ENCODE measurements around the gene CCDC192.

DNA sequence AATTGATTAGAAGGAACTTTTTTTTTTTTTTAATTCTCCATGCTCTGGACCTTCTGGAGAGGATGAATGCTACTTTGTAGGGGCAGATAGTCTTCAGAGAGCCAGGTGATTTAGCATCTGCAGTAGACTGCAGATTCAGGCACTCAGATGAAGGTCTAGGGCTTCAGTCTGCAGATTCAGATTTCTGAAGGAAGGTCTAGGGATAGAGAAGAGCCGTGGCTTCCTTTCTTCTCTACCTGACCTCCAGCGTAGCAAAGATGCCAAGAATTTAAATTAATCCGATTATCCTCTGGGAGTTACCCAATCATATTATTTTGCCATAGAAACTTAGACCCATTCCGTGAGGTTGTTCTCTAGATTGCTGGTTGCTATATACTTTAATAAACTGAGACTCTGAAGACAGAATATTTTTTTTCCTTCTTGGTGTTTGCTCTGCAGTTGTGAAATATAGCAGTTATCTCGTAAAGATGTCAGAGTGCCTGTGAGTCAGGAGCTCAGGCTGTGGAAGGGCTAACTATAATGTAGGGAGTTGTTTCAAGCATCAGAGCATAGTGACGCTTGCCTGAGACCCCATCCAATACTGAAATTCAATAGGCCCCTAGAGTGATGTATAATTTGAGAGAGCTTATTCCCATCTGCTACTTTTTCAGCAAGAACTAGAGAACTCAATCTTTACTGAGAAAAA lies 247.7 kb downstream of the CCDC192 start:
- TF ChIP-seq, protein P1, sequence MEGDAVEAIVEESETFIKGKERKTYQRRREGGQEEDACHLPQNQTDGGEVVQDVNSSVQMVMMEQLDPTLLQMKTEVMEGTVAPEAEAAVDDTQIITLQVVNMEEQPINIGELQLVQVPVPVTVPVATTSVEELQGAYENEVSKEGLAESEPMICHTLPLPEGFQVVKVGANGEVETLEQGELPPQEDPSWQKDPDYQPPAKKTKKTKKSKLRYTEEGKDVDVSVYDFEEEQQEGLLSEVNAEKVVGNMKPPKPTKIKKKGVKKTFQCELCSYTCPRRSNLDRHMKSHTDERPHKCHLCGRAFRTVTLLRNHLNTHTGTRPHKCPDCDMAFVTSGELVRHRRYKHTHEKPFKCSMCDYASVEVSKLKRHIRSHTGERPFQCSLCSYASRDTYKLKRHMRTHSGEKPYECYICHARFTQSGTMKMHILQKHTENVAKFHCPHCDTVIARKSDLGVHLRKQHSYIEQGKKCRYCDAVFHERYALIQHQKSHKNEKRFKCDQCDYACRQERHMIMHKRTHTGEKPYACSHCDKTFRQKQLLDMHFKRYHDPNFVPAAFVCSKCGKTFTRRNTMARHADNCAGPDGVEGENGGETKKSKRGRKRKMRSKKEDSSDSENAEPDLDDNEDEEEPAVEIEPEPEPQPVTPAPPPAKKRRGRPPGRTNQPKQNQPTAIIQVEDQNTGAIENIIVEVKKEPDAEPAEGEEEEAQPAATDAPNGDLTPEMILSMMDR (conservative IDR thresholded peaks at IDR 0.05): no peak
- no peak for TF ChIP-seq ZFX (IDR thresholded peaks at IDR 0.05)
